ENCODE results near the gene CMTM3.

DNA sequence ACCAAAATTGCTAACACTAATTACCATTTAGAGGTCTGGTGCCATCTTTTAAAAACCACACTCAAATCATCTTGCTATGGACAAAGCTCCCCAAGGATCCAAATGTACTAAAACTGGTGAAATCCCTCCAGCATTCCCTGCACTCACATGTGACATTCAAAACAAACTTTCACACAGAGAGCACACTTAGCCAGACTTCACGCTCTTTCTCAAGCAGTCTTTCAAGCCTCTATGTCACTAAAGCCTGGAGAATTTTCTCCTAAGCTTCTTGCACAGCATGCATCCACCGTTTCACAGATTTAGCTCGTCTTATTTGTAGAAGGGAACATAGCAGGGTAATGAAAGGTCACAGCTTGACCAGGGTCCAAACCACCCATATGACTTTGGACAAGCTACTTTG is 19.3 kb downstream of the CMTM3 start:
- TF ChIP-seq, protein P1, sequence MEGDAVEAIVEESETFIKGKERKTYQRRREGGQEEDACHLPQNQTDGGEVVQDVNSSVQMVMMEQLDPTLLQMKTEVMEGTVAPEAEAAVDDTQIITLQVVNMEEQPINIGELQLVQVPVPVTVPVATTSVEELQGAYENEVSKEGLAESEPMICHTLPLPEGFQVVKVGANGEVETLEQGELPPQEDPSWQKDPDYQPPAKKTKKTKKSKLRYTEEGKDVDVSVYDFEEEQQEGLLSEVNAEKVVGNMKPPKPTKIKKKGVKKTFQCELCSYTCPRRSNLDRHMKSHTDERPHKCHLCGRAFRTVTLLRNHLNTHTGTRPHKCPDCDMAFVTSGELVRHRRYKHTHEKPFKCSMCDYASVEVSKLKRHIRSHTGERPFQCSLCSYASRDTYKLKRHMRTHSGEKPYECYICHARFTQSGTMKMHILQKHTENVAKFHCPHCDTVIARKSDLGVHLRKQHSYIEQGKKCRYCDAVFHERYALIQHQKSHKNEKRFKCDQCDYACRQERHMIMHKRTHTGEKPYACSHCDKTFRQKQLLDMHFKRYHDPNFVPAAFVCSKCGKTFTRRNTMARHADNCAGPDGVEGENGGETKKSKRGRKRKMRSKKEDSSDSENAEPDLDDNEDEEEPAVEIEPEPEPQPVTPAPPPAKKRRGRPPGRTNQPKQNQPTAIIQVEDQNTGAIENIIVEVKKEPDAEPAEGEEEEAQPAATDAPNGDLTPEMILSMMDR (IDR thresholded peaks at IDR 0.05; ENCODE audit: low read depth, low read length, missing input control): no peak
- TF ChIP-seq HNF4A (conservative IDR thresholded peaks at IDR 0.05) (no peak), FOXA1 (IDR thresholded peaks at IDR 0.05) (no peak), TAF1 (conservative IDR thresholded peaks at IDR 0.05) (no peak), GABPA (IDR thresholded peaks at IDR 0.05 in 1 of 2, conservative IDR thresholded peaks at IDR 0.05 in 1 of 2) (no peak), JUND (IDR thresholded peaks at IDR 0.05) (no peak), SP1 (IDR thresholded peaks at IDR 0.05) (no peak), EGR1 (IDR thresholded peaks at IDR 0.05; ENCODE audit: low read depth in 2 of 2) (no peak), YY1 (IDR thresholded peaks at IDR 0.05) (no peak)
- TF ChIP-seq, protein P2, sequence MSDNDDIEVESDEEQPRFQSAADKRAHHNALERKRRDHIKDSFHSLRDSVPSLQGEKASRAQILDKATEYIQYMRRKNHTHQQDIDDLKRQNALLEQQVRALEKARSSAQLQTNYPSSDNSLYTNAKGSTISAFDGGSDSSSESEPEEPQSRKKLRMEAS (IDR thresholded peaks at IDR 0.05): no peak
- TF ChIP-seq, protein P3, sequence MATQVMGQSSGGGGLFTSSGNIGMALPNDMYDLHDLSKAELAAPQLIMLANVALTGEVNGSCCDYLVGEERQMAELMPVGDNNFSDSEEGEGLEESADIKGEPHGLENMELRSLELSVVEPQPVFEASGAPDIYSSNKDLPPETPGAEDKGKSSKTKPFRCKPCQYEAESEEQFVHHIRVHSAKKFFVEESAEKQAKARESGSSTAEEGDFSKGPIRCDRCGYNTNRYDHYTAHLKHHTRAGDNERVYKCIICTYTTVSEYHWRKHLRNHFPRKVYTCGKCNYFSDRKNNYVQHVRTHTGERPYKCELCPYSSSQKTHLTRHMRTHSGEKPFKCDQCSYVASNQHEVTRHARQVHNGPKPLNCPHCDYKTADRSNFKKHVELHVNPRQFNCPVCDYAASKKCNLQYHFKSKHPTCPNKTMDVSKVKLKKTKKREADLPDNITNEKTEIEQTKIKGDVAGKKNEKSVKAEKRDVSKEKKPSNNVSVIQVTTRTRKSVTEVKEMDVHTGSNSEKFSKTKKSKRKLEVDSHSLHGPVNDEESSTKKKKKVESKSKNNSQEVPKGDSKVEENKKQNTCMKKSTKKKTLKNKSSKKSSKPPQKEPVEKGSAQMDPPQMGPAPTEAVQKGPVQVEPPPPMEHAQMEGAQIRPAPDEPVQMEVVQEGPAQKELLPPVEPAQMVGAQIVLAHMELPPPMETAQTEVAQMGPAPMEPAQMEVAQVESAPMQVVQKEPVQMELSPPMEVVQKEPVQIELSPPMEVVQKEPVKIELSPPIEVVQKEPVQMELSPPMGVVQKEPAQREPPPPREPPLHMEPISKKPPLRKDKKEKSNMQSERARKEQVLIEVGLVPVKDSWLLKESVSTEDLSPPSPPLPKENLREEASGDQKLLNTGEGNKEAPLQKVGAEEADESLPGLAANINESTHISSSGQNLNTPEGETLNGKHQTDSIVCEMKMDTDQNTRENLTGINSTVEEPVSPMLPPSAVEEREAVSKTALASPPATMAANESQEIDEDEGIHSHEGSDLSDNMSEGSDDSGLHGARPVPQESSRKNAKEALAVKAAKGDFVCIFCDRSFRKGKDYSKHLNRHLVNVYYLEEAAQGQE (IDR thresholded peaks at IDR 0.05): no peak
- TF ChIP-seq, protein P4, sequence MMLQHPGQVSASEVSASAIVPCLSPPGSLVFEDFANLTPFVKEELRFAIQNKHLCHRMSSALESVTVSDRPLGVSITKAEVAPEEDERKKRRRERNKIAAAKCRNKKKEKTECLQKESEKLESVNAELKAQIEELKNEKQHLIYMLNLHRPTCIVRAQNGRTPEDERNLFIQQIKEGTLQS (IDR thresholded peaks at IDR 0.05): no peak

All from liver (tissue), 3 donors.